ENCODE measurements around the gene TRIO.

- TF ChIP-seq CTCF (IDR thresholded peaks at IDR 0.05) (no peak), POLR2A (IDR thresholded peaks at IDR 0.05) (no peak)
These were observed 123.5 kb downstream of the TRIO start for GRCh38 chr5:14266686-14267085.
